ENCODE measurements around the gene MMD. TPM values are rescaled to one million over a fixed set of nuclear protein-coding genes. Genes with fewer than 3 reads are reported as not detected.

Gene MMD
- polyA plus RNA-seq, 3 donors: 3.4 to 7.0 (median 4.6) TPM

DNA sequence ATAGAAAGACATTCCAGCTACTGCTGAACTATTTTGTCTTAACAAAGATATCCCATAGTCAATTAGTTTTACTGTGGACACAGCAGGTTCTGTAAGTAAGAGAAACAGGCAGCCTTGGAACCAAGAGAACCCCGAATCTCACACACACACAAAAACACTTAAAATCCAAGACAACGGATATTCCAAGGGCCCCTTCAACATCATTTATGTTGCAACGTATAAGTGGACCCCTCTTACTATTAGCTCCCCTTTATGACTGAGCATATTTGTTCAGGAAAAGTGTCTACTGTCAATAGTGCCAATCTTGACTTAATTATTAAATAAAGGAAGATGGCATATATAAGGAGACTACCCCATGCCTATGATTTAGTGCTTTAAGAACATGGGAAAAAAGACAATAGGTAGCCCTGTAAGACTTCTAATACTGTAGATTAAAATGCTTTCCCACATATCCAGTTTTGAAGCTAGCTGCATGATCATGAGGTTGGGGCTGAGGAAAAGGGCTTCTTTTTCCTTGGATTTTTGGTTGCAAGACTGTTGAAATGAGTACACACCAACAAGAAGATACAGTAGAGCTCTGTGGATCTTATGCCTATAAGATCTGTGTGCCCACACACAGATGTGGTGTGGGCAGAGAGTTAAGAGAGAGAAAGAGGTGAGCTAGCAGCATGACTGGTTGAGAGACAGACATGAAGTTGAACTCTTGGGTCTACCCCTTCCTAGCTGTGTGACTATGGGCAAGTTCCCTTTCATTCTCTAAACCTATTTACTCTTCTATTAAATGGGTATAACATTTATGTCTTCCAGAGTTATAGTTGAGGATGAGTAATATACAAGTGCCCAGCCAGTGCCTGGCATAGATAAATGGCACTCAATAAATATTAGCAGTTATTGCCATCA is 3.0 kb downstream of the MMD start:
- H3K36me3 ChIP-seq (replicated peaks in 1 of 2; ENCODE audit: control insufficient read depth in 1 of 2, insufficient read depth in 2 of 2, low read length in 2 of 2): peaks cover 0 to 7% of the 10 kb centered on the region in 2 donors
- no peaks in the 10 kb centered on the region for H4K20me1 ChIP-seq (ENCODE audit: insufficient read depth, low read length)
- Mint-ChIP-seq H3K4me1 (peaks cover 40% of the 10 kb centered on the region), H3K27ac (no peak overlapping the region), H3K36me3 (peaks cover 5% of the 10 kb centered on the region in 2 donors), H3K27me3 (ENCODE audit: low read depth in 3 of 3) (peaks cover 3 to 8% (median 7%) of the 10 kb centered on the region in 3 donors), H3K4me3 (no peak overlapping the region), H3K9me3 (no peaks in the 10 kb centered on the region)
- no peak overlapping the region for H3K9ac ChIP-seq (ENCODE audit: insufficient read depth, low read length, poor library complexity, severe bottlenecking)
- intact Hi-C loops (cut with micrococcal nuclease): no loop called here
- H3K4me2 ChIP-seq (replicated peaks; ENCODE audit: extremely low read depth, low read length, poor library complexity, severe bottlenecking): no peak overlapping the region
- peaks cover 2 to 5% of the 10 kb centered on the region in 2 donors for H3K27me3 ChIP-seq (ENCODE audit: control insufficient read depth in 2 of 2, insufficient read depth in 2 of 2, low read length in 2 of 2)
- no peak overlapping the region for H3K4me3 ChIP-seq (replicated peaks in 1 of 3; ENCODE audit: low read depth in 2 of 3, low read length in 3 of 3)
- H3K9me3 ChIP-seq (replicated peaks in 1 of 2; ENCODE audit: control insufficient read depth in 1 of 2, insufficient read depth in 1 of 2, low read length in 2 of 2): no peaks in the 10 kb centered on the region
- peaks cover 40% of the 10 kb centered on the region for H3K79me2 ChIP-seq (ENCODE audit: insufficient read depth, low read length)
- H3K4me1 ChIP-seq (ENCODE audit: control insufficient read depth in 1 of 2, insufficient read depth in 2 of 2, low read length in 2 of 2): peaks cover 21 to 40% of the 10 kb centered on the region in 2 donors
- TF ChIP-seq, protein P1, sequence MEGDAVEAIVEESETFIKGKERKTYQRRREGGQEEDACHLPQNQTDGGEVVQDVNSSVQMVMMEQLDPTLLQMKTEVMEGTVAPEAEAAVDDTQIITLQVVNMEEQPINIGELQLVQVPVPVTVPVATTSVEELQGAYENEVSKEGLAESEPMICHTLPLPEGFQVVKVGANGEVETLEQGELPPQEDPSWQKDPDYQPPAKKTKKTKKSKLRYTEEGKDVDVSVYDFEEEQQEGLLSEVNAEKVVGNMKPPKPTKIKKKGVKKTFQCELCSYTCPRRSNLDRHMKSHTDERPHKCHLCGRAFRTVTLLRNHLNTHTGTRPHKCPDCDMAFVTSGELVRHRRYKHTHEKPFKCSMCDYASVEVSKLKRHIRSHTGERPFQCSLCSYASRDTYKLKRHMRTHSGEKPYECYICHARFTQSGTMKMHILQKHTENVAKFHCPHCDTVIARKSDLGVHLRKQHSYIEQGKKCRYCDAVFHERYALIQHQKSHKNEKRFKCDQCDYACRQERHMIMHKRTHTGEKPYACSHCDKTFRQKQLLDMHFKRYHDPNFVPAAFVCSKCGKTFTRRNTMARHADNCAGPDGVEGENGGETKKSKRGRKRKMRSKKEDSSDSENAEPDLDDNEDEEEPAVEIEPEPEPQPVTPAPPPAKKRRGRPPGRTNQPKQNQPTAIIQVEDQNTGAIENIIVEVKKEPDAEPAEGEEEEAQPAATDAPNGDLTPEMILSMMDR (IDR thresholded peaks at IDR 0.05): no peak
- H2AFZ ChIP-seq (ENCODE audit: insufficient read depth, low read depth, low read length, poor library complexity, severe bottlenecking): no peak overlapping the region
- WGBS (ENCODE audit: insufficient coverage): no CpG with 5 or more reads among the region's 3 CpGs
- no peak for DNase-seq
- no peak overlapping the region for H3K27ac ChIP-seq (ENCODE audit: low read depth in 1 of 2, low read length in 2 of 2)

DNA sequence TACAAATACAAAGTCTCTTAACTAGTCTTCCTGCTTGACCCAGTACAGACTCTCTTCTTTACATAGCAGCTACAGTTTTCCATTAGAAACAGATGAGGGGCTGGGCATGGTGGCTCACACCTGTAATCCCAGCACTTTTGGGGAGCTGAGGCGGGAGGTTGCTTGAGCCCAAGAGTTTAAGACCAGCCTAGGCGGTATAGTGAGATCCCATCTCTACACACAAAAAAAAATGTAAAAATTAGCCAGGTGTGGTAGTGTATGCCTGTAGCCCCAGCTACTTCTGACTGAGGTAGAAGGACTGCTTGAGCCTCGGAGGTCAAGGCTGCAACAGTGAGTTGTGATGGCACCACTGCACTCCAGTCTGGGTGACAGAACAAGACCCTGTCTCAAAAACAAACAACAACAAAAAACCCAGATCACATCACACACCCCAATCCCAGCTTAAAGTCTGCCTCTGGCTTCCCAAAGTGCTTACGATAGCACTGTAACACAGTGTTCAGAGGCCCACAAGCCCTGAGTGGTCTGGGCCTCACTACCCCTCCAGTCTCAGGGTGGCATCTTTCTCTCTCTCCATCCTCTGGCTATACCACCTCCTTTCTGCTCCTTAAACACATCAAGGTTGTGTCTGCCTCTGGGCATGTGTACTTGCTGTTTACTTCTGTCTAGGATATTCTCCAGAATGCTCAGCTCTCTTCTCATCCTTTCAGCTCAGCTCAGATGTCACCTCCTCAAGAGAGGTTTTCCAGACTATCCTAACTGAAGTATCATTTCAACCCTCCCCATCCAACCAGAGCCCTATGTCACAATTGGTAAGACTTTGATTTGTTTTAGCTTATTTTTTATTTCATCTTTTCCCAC is 4.0 kb downstream of the MMD start:
- Histone ChIP-seq H3K36me3 (replicated peaks in 1 of 2; ENCODE audit: control insufficient read depth in 1 of 2, insufficient read depth in 2 of 2, low read length in 2 of 2) (peaks cover 0 to 16% of the 10 kb centered on the region in 2 donors), H3K27me3 (ENCODE audit: control insufficient read depth in 2 of 2, insufficient read depth in 2 of 2, low read length in 2 of 2) (no peaks in the 10 kb centered on the region), H4K20me1 (ENCODE audit: insufficient read depth, low read length) (no peaks in the 10 kb centered on the region), H3K4me3 (replicated peaks in 1 of 3; ENCODE audit: low read depth in 2 of 3, low read length in 3 of 3) (no peak overlapping the region), H3K27ac (ENCODE audit: low read depth in 1 of 2, low read length in 2 of 2) (no peak overlapping the region), H3K9ac (ENCODE audit: insufficient read depth, low read length, poor library complexity, severe bottlenecking) (no peak overlapping the region), H3K9me3 (replicated peaks in 1 of 2; ENCODE audit: control insufficient read depth in 1 of 2, insufficient read depth in 1 of 2, low read length in 2 of 2) (no peaks in the 10 kb centered on the region), H3K4me2 (replicated peaks; ENCODE audit: extremely low read depth, low read length, poor library complexity, severe bottlenecking) (no peak overlapping the region), H3K79me2 (ENCODE audit: insufficient read depth, low read length) (peaks cover 40% of the 10 kb centered on the region), H3K4me1 (ENCODE audit: control insufficient read depth in 1 of 2, insufficient read depth in 2 of 2, low read length in 2 of 2) (peaks cover 21 to 40% of the 10 kb centered on the region in 2 donors), H2AFZ (ENCODE audit: insufficient read depth, low read depth, low read length, poor library complexity, severe bottlenecking) (no peak overlapping the region)
- Mint-ChIP-seq H3K27me3 (ENCODE audit: low read depth in 3 of 3) (peaks cover 0 to 1% (median 0%) of the 10 kb centered on the region in 3 donors), H3K4me1 (peaks cover 40% of the 10 kb centered on the region), H3K9me3 (no peaks in the 10 kb centered on the region), H3K27ac (no peak overlapping the region), H3K36me3 (peaks cover 11 to 15% of the 10 kb centered on the region in 2 donors), H3K4me3 (no peak overlapping the region)
- TF ChIP-seq, protein P1 (IDR thresholded peaks at IDR 0.05): no peak
- 96% methylated on average over 2 of the region's 4 CpGs for WGBS (ENCODE audit: insufficient coverage)
- intact Hi-C loops (cut with micrococcal nuclease): no loop called here
- no peak for DNase-seq

Data from CD14-positive monocyte (primary cell).